HUES48 (cell line): ENCODE measurements around the gene CPA2.

Experiments
- H3K27ac ChIP-seq: one replicate; pipeline ENCODE4 v1.7.0; 2013; ENCODE audit warnings: low read depth, low read length, inconsistent platforms
- H3K27me3 ChIP-seq: 2 replicates; pipeline ENCODE4 v1.6.1; 2013; ENCODE audit warnings: mild to moderate bottlenecking, low read length; ENCODE audit not compliant: control insufficient read depth, insufficient read depth
- H3K36me3 ChIP-seq: 2 replicates; pipeline ENCODE4 v1.6.1; 2013; ENCODE audit warnings: low read length; ENCODE audit not compliant: control insufficient read depth, insufficient read depth
- H3K4me1 ChIP-seq: 2 replicates; pipeline ENCODE4 v1.6.1; 2013; ENCODE audit warnings: mild to moderate bottlenecking, low read length; ENCODE audit not compliant: control insufficient read depth, insufficient read depth
- H3K4me3 ChIP-seq: 2 replicates; pipeline ENCODE4 v1.5.1; 2013; ENCODE audit warnings: mild to moderate bottlenecking, low read depth, low read length
- H3K9ac ChIP-seq: 2 replicates; pipeline ENCODE4 v1.6.1; 2013; ENCODE audit warnings: mild to moderate bottlenecking, low read depth, low read length, moderate library complexity
- H3K9me3 ChIP-seq: 2 replicates; pipeline ENCODE4 v1.6.1; 2013; ENCODE audit warnings: low read length; ENCODE audit not compliant: control insufficient read depth, insufficient read depth

The CPA2 gene

GRCh38 chr7:130273081-130273932 lies 6.6 kb downstream of the CPA2 start:
- Histone ChIP-seq H3K4me1 (peaks cover 48% of the 10 kb centered on the region), H3K36me3 (no peaks in the 10 kb centered on the region), H3K9me3 (no peaks in the 10 kb centered on the region), H3K27me3 (no peaks in the 10 kb centered on the region), H3K27ac (peak overlapping the region; percentile 96), H3K9ac (peak overlapping the region; percentile 79), H3K4me3 (peak overlapping the region; percentile 48)

DNA sequence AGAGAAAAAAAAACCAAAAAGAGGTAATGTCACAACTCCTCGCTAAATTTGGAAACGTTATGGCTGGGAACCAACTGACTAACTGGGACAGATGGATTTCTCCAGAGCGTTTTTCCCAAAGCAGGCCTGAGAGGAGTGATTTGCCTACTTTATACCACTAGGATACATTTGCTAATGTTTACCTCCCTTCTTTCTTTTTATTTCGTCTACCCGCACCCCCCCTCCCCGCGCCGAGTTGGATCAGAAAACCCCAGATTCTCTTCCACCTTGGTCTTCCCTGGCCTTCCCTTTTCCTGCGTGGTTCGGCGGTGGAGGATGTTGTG lies 7.2 kb downstream of the CPA2 start:
- no peaks in the 10 kb centered on the region for H3K27me3 ChIP-seq
- H3K4me3 ChIP-seq = peak overlapping the region; percentile 48
- peak overlapping the region; percentile 32 for H3K9ac ChIP-seq
- H3K36me3 ChIP-seq = no peaks in the 10 kb centered on the region
- peaks cover 43% of the 10 kb centered on the region for H3K4me1 ChIP-seq
- peak overlapping the region; percentile 89 for H3K27ac ChIP-seq
- H3K9me3 ChIP-seq = no peaks in the 10 kb centered on the region

DNA sequence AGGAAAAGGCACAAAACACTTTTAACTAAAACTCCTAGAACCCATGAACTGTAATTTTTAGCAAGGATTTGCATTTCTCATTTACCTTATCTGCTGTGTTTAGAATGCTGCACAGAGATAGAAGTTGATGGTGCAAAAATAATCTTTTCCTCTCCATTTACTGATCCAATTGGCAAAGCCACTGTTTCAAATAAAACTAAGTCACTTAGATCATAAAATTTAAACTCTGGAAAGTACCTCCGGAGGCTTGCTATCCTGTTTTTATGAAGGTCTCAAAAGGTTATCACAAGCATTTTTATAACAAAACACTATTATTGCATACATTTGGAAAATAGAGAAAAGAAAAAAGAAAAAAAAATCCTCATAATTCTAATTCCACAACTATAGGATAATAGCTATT lies 7.6 kb downstream of the CPA2 start:
- Histone ChIP-seq H3K9ac (0 out of 2 replicates have a peak overlapping the region, but pooled peaks have one; percentile 32), H3K36me3 (no peaks in the 10 kb centered on the region), H3K27me3 (no peaks in the 10 kb centered on the region), H3K27ac (peak overlapping the region; percentile 89), H3K4me3 (peak overlapping the region; percentile 48), H3K9me3 (no peaks in the 10 kb centered on the region), H3K4me1 (peaks cover 43% of the 10 kb centered on the region)

DNA sequence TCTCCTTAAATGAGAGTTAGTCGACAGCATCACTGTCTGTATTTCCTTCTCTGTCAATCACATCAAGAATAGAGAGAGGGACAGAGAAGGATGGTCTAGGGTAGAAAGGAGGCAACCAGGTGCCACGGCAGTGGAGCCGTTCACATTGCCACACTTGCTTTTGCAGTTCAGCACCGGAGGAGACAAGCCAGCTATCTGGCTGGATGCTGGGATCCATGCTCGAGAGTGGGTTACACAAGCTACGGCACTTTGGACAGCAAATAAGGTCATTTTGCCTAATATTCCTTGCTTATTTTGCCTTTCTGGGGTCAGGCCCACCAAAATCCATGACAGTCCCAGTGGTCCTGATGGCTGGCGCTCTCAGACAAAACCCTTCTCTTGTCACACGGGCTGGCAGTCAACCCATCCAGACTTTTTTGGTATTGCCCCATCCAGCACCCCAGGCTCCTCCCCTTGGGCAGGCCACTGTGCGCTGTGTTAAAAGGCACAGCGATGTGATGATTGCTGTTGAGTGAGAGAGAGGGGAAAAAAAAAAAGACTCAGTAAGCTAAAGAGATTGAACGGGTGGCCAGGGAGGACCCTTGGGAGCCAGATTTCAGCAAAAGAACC lies 8.4 kb downstream of the CPA2 start:
- Histone ChIP-seq H3K27me3 (no peaks in the 10 kb centered on the region), H3K9ac (no peak overlapping the region), H3K4me1 (peaks cover 43% of the 10 kb centered on the region), H3K27ac (no peak overlapping the region), H3K4me3 (no peak overlapping the region), H3K36me3 (no peaks in the 10 kb centered on the region), H3K9me3 (no peaks in the 10 kb centered on the region)

- Histone ChIP-seq H3K27ac (no peak overlapping the region), H3K9me3 (no peaks in the 10 kb centered on the region), H3K4me3 (no peak overlapping the region), H3K36me3 (no peaks in the 10 kb centered on the region), H3K9ac (no peak overlapping the region), H3K4me1 (peaks cover 43% of the 10 kb centered on the region), H3K27me3 (no peaks in the 10 kb centered on the region)
These were observed 9.2 kb downstream of the CPA2 start for GRCh38 chr7:130275826-130276297.

DNA sequence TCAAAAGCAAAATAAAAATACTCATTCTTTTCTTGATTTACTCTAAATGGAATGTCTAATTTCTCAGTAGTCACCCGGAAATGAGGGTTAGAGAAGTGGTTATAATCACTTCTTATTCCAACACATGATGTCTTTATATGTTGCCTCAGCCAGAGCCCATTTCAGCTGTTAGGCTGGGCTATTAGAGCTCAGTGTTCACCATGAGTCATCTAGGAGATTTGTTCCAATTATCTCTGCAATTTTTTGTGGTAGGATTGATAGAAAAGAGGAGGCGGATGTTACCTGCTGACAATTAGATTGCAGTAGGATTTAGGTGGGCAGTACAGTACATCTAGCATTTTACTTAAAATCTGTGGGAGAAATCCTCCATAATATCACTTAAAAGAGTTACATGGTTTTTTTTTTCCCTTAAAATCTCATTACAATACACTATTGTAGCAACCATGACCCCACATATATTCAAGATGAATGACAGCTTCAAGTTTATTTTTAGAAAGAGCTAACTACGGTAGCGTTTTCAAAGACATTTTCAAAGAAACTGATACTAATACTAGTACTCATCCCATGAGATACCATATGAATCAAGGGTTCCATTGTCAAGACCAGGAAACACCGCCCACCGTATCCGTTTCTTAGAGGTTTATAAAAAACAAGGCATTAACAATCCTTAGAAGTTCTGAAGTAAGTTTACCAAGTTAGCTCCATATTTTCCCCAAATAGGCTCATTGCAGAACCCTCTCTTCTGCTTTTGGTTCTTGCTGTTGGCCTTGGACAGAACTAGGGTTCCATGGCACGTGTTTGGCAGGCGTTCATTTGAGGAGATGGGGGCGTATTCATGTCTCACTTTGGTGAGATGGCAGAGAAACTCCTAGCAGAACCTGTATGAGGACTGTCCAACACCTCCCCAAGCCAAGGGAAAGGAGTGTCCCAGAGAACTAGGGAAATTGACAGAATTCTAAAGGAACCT lies 10.4 kb downstream of the CPA2 start:
- H3K27ac ChIP-seq = no peak overlapping the region
- no peak overlapping the region for H3K4me3 ChIP-seq
- no peaks in the 10 kb centered on the region for H3K36me3 ChIP-seq
- peaks cover 36% of the 10 kb centered on the region for H3K4me1 ChIP-seq
- H3K27me3 ChIP-seq = no peaks in the 10 kb centered on the region
- H3K9me3 ChIP-seq = no peaks in the 10 kb centered on the region
- H3K9ac ChIP-seq = no peak overlapping the region

- H3K9ac ChIP-seq = no peak overlapping the region
- H3K27ac ChIP-seq = no peak overlapping the region
- no peak overlapping the region for H3K4me3 ChIP-seq
- H3K4me1 ChIP-seq = peaks cover 27% of the 10 kb centered on the region
- H3K9me3 ChIP-seq = no peaks in the 10 kb centered on the region
- no peaks in the 10 kb centered on the region for H3K36me3 ChIP-seq
- no peaks in the 10 kb centered on the region for H3K27me3 ChIP-seq
These were observed 11.3 kb downstream of the CPA2 start for GRCh38 chr7:130277763-130278643.

- Histone ChIP-seq H3K27ac (no peak overlapping the region), H3K4me3 (no peak overlapping the region), H3K9me3 (no peaks in the 10 kb centered on the region), H3K27me3 (no peaks in the 10 kb centered on the region), H3K4me1 (peaks cover 22% of the 10 kb centered on the region), H3K9ac (no peak overlapping the region), H3K36me3 (no peaks in the 10 kb centered on the region)
These were observed 12.2 kb downstream of the CPA2 start for GRCh38 chr7:130278860-130279259.

DNA sequence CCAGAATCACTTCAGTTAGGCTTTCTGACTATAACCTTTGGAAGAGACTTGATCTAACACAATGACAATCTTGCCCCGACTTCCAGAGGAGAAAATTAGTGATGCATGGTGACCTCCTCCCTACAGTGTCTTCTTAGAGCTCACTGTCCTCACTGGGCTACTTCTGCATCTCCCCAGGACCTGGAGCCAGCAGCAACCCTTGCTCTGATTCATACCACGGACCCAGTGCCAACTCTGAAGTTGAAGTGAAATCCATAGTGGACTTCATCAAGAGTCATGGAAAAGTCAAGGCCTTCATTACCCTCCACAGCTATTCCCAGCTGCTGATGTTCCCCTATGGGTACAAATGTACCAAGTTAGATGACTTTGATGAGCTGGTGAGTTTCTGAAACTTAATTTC lies 12.6 kb downstream of the CPA2 start:
- H3K4me1 ChIP-seq = peaks cover 18% of the 10 kb centered on the region
- no peak overlapping the region for H3K27ac ChIP-seq
- H3K9ac ChIP-seq = no peak overlapping the region
- no peak overlapping the region for H3K4me3 ChIP-seq
- no peaks in the 10 kb centered on the region for H3K27me3 ChIP-seq
- no peaks in the 10 kb centered on the region for H3K36me3 ChIP-seq
- H3K9me3 ChIP-seq = no peaks in the 10 kb centered on the region

GRCh38 chr7:130279906-130280305 lies 13.2 kb downstream of the CPA2 start:
- Histone ChIP-seq H3K4me3 (no peak overlapping the region), H3K9me3 (no peaks in the 10 kb centered on the region), H3K4me1 (peaks cover 12% of the 10 kb centered on the region), H3K27me3 (no peaks in the 10 kb centered on the region), H3K27ac (no peak overlapping the region), H3K36me3 (no peaks in the 10 kb centered on the region), H3K9ac (no peak overlapping the region)
